Ureter (tissue), 1 donor: ENCODE results near the gene CLDN17. TPM values are rescaled to one million over a fixed set of nuclear protein-coding genes. Genes with fewer than 3 reads are reported as not detected.

ENCODE experiments used
- DNase-seq: peaks from one replicate; pipeline ENCODE4 v3.0.0-alpha.2; 2020; ENCODE audit warnings: low spot score
- total RNA-seq: library from RNA; stranded (reverse); gene quantifications from one replicate; pipeline ENCODE4 v1.2.4, GENCODE V29; 2023
- donor health status: DM: yes; HTN: yes; CAD: no.

Gene CLDN17, protein sequence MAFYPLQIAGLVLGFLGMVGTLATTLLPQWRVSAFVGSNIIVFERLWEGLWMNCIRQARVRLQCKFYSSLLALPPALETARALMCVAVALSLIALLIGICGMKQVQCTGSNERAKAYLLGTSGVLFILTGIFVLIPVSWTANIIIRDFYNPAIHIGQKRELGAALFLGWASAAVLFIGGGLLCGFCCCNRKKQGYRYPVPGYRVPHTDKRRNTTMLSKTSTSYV
- not detected for total RNA-seq

DNA sequence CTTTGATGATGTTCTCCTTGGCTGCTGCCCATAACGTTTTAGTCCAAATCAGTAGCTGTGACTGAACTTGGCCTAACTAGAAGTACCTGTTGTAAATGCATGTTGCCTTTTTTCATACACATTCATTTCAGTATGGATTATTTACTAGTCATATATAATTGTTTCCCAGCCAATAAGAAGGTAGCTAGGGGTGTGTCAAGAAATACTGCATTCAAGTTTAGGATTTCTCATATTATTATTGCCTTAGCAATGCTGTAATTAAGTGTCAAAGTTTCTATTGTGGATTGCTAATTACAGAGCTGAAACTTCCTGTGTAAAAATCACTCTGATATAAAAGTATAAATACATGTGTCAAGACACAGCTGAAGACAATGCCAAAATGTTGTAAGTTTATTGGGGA lies at the start of gene CLDN17:
TSS of gene CLDN17 (minus strand) at position 101 of the 400 bp plus-strand sequence. CDS start 188 bp downstream, outside the sequence.
- DNase-seq = no peak

DNA sequence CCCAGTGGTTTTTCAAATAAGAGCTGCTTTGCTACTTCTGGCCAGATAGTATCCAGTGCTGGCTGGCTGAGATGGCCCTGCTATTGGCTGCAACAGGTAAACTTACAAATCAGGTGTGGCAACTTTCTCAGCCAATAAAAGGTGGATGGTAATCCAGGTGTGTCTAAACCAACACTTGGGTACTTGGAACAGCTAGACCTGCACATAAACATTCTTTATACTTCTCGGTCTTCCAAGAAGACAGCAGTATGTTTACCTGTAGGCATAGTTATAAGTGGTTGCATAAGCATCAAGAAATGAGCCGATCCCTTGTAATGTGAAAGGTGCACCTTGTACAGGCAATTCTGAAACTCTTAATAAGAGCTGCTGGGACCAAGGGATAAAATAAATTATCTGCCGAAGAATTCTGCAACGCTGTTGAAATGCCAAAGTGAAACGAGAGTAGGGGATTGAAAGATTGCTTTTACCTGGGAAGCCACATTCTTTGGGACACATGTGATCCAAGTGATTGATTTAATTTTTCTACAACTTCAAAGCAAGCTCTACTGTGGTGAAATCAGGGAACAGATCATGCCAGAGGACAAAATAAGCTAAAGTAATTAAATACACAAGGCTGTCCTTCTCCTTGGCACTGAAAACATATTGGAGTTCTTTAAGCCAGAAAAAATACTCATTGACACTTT lies 49.6 kb upstream of the CLDN17 start, which contains the start of gene CLDN8:
TSS of gene CLDN8 (minus strand) at position 57 of the 683 bp plus-strand sequence. CDS start 172 bp downstream, outside the sequence.
- DNase-seq = peak; percentile 59

DNA sequence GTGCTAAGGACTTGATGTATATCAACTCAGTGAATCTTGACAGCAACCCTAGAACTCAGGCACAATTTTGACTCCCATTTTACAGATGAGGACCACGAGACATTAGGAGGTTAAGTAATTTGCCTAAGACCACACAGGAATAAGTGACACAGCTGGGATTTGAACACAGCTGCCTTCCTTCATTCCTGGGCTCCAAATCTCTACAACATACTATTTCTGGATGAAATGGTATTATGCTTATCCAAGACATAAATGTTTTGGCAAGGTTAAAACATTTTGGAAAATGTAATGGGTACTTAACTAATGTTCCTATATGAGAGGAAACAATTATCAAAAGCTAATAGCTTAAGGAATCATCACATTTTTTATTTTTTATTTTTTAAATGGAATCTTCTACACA lies 44.5 kb upstream of the CLDN17 start:
- no peak for DNase-seq

DNA sequence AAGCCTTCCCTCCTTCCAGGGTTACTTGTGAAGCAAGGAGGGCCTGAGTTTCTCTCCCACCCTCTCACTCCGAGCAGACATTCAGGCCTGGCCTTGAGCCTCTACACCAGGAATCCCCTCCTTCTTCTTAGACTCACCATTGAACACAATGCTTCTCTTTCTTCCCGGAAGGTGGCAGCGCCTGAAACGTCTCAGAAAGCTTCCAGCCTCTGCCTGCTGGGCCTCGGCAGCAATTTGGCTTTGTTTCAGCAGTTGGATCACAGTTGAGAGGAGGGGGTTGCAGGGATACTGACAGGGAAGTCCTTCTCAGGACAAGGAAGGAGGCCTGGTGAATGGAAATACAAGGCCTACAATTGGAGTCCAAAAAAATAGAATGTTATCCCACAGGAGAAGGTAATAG lies 43.0 kb upstream of the CLDN17 start:
- no peak for DNase-seq

DNA sequence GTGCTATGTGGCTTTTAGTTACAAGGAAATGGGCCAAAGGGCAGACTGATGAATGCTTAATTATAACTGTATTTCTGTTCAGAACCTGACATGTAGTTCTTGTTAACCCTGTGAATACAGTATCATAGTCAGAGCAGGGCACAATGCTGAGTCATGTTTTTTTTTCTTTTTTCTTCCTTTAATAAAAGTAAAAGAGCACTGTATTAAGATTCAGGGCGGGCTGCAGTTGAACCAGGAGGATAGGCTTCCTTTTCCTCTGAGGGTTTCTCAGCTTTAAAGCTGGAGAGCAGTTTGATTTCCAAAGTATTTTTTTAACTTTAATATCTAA lies 40.6 kb upstream of the CLDN17 start:
- DNase-seq = no peak

DNA sequence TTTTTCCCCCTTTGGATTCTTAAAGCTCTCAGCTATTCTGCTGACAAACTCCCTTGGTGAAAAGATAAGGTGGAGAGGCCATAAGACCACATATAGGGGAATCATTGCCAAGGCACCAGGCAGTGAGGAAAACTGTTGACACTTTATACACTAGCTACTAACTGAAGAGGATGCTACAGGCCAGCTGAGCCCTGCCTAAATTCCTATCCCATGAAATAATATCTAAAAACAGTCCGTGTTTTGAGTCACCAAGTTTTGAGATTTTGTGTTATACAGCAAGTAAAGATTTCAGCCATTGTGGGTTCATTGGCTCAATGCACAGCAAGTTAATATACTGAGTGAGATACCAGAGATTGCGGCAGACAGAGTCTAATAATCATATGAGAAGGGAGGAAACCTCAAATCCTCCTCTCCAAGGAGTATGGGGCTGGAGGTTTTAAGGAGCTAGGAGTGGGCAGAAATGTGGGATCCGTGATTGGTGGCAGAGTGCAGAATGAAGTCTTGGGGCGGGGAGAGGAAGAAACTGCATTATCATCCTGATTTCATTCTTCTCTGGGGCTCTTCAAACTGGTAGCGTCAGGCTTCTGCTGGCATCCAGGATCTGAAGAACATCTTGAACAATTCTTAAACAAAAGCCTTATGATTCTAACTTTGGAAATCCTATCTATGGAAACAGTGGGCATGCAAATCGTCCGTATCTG lies 40.1 kb upstream of the CLDN17 start:
- DNase-seq = no peak

DNA sequence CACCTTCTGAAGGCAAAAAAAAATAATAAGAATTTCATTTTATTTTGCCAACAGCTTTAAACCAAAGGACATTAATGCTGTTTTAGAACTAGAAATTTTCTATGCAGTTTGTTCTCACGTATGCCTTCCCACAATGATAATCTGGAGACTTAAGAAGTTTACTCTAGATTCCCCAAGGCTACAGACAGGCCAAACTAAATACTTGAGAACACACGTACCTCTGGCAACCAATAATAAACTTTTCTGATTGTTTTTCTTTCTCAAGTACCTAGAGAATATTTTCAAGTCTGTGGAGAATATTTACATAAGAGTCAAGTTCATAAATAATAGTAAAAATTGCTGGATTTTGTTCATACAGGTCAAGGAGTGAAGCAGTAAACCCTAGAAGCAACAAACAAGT lies 33.4 kb upstream of the CLDN17 start:
- DNase-seq = no peak

DNA sequence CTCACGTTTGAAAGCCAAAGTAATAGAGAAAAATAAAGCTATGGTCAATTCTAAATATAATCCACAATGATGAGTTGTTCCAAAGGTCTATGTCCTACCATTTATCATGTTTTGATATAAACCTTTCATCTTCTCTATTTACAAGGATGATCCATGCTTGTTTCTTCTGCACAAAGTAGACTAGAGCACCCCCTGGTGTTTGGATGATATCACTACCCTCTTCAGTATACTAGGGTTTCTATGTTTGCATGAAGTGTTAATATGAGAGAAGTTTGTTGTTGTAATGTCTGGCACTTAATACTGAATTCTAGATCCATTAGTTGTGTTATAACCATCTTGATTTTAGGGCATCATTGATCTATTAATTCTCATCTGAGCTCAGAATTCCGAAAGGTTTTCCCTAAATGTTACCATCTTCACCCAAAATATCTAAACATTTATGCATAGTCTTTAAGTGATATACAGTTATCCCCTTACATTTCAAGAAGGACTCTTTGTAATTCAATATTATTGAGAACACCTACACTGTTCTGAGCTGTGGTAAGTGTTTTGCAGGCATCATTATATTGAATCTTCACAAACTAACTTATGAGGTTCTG lies 28.2 kb upstream of the CLDN17 start:
- no peak for DNase-seq

DNA sequence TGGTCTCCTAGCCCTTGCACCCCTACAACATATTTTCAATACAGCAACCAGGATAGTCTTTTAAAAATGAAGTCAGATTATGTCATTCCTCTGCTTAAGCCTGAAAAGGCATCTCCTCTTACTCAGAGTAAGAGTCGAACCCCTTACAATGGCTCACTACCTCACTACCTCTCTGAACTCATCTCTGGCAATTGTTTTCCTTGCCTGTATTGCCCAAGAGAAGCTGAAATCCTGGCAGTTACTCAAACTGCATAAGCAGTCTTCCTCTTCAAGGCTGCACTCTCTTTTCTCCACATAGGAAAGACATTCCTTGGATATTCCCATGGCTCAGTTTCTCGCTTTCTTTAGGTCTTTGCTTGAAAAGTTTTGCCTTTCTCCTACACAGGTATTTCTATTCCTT lies 26.6 kb upstream of the CLDN17 start:
- no peak for DNase-seq

DNA sequence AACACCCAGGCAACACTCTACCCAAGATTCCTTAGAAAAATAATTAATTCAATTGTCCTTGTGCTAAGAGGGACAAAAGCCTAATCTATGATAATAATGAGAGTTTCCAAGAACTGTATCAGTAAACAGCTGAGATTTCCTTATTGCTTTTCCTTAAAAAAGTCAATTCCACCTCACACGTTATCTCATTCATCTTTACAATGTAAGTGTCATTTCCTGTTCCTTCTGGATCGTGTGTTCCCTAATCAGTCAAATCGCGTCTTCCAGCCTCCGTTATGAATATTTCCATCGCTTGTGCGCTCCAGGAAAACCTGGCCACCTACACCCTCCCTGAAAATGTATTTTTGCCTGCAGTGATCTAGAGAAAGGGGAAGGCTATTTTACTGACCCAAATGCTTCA lies 23.9 kb upstream of the CLDN17 start:
- DNase-seq = no peak

DNA sequence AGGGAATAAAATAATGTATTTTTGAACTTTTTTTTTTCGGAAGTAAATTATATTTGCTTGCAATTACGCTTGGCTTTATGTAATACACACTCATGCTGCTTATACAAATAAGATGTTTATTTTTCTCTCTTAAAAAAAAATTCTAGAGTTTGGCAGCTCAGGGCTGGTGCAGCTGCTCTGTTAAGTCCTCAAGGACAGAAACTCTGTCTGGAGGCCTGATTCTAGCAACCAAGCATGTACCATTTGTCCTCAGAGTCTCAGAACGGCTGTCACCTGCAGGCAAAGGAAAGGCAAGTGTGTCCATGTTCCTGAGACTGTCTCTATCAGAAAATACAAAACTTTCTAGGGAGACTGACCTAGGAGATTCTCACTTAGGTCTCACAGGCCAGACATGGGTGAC lies 23.2 kb upstream of the CLDN17 start:
- DNase-seq = no peak

DNA sequence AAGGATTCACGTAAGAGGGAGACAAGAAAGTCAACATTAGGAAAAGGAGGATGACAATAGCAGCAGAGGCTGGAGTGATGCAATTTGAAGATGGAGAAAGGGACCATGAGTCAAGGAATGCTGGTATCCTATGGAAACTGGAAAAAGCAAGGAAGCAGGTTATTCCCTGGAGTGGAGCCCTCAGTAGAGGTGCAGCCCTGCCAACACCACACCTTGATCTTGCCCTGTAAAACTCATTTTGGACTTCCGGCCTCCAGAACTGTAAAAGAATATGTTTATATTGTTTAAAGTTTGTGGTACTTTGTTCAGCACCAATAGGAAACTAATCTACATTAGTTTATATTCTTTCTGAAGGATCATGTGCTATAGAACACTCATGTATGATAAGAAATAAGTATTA lies 19.6 kb upstream of the CLDN17 start:
- DNase-seq = no peak

DNA sequence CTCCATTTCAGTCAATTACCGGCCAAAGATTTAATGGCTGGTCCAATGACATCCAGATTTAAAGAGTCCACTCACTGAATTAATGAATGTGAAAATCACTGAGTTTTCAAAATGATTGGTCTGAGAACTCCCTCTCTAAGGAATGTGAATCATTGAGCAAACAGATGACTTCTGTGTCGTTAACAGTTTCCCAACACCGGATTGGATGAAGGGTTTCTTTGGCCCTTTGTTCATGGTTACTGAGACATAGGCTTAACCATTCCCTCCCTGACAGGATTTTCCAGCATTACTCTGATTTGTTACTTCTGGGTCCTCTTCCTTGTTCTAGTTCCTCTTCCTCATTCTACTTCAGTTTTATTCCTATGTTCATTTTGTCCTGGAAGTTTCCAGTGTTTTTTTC lies 1.5 kb upstream of the CLDN17 start:
- DNase-seq = no peak

DNA sequence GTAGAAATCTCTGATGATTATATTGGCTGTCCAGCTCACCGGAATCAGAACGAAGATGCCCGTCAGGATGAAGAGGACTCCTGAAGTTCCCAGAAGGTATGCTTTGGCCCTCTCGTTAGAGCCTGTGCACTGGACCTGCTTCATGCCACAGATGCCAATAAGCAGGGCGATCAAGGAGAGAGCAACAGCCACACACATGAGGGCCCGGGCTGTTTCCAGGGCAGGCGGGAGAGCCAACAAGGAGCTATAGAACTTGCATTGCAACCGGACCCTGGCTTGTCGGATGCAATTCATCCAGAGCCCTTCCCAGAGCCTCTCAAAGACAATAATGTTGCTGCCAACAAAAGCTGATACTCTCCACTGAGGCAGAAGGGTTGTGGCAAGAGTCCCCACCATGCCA lies 434 bp downstream of the CLDN17 start:
- no peak for DNase-seq

DNA sequence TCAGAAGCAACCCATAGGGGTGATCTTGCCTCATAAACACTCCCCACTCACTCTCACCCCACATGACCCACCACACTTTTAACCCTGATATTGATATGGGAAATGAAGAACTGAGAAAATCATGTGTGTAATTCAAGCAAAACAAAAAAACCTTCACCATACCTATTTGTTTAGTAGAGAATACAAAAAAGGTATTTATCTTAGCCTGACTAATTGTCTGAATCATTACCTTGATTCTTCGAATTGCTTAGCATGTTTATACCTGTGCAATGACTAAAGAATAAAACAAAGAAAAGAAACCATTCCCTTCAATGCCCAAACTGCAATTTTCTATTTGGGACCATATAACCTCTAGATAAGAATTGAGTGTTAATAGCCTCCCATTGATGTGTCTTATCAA lies 1.8 kb downstream of the CLDN17 start:
- no peak for DNase-seq

DNA sequence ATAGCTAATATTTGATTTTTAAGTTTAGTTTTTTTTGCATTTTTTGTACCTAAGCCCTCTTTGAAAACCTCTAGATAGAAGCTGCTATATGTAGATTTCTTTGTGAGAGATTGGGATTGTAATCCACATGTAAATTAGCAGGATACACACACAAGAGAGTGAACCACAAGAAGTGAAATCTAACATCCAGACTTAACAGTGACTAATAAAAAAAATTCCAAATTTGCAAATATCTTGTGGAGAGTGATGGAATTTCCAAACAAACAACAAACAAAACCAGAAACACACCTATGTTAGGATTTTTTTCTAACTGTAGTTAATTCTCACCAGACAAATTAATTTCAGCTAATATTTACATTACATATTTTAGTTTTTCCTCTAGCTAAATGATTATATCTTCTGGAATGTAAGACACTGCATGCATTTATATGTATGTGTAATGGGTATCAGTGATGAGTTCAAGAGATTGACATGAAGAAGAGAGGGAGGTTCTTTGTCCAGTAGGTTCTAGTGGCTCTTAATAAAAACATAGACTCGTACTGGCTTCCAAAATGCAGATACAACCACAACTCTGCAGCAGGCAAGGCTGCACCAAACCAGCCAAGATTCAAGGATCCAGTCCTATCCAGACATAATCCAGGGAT lies 12.8 kb downstream of the CLDN17 start:
- no peak for DNase-seq

DNA sequence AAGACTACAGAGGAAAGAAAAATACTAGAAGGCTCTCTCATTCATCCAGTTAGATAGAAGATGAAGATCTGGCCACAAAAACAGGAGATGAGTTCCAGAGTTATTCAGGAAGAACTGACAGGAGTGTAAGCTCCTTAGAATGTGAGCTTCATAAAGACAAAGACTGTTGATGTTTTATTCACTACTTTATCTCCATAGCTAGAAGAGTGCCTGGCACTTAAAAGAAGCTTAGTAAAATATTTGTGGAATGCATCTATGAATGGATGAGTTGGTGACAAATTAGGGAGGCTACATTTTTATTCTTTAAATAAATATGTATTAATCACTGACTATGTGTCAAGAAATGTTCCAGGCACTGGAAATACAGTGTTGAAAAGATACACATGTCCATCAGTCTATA lies 13.8 kb downstream of the CLDN17 start:
- no peak for DNase-seq

DNA sequence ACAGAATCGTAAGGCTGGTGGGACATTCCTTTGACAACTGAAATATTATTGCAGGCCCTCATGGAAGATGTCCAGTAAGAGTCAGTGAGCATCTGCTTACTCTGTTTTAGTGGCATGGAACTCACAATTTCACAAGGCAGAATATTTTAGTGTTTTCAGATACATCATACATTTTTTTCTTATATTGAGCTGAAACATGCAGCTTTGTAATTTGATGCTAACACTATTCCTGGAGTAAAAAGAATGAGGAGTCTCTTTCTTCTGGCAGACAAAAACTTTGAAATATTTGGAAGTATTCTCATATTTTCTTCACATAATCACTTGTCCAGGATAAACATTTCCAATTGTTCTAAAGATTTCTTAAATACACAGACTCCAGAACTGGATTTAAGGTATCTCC lies 17.7 kb downstream of the CLDN17 start:
- no peak for DNase-seq

DNA sequence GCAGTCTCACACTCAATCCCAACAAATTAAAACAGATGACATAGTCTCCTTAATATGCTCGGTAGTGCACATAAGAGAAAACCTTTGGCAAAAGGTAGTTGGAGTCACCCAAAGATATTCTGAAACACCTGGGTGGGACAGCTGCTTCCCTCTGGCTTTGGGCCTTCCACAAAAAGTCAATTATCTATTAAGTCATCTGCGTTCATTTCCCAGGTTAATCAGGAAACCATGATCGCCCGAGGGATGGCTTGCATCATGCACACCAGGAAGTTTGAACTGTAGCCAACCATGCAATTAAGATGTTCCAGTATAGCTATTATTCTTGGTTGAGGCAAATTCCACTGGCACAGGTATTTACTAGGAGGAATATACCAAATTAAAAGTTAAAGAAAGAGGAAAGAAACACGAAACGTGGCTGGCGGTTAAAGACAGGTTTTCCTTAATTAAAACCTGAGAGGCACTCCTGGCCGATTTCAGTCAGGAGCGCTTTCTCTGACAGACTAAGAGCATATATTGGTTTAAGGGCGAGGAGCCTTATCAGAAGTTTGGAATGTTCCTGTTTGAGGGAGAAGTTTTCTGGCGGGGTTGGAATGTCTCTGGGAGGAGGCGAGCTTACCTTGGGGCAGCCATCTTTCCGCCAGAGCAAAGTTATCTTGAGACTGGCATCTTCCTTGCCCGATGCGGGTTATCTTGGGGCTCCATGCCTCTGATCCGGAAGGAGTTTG lies 19.9 kb downstream of the CLDN17 start:
- no peak for DNase-seq

DNA sequence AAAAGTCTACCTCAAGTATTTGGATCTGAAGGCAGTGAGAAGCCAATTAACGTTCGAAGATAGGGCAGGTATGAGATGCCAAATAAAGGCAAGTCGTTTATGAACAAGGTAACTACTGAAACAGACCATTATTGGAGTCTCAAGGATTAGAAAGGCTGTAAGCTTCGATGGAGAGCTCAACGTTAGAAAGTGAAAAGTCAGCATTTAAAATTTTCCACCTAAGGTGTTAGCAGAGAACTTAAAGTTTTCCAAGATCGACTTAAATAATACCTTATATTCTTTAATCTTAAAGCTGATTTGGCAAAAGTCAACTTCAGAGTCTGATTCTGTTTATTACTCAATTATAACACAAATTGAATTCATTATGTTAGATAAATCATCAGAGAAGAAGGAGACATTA lies 28.1 kb downstream of the CLDN17 start:
- DNase-seq = no peak

DNA sequence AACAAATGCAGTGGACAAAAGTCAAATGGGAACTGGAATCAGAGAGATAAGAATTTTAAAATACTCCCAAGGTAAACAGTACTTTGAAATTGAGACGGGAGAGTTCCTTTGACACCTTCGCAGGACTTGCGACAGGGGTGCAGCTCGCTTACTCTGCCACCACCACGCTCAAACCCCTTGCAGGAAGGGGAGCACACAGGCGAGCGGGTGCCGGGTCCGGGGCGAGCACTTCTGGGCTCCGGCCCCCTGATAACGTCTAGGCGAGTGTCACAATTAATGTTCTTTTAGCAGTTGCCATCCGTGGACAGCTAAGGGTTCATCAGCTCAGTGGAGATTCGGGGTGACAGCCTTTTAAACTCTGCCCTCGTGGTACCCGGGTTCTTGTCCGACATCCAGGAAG lies 37.4 kb downstream of the CLDN17 start:
- no peak for DNase-seq

DNA sequence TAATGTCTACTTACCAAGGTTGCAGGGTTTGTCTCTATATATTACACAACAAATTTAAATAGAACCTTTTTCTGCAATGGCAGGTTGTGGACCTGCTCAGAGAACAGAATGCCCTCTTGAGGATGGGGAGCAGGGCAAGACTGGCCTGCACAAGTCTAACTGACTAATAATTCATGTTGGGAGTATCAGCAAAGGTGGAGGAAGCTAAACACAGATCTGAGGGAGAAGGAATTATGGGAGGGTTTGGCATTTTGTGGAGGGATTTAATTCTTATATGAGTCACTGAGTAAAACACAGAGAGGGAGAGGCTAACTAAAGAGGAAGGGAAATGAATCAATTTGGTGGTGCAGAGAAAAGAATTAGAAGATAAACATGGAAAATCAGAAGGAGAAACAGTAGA lies 40.0 kb downstream of the CLDN17 start:
- DNase-seq = no peak
